ENCODE data around the gene BZW1. TPM values are rescaled to one million over a fixed set of nuclear protein-coding genes. Genes with fewer than 3 reads are reported as not detected.

The BZW1 gene
- total and polyA plus RNA-seq, 2 experiments from 2014 or later = 118 to 323 TPM

DNA sequence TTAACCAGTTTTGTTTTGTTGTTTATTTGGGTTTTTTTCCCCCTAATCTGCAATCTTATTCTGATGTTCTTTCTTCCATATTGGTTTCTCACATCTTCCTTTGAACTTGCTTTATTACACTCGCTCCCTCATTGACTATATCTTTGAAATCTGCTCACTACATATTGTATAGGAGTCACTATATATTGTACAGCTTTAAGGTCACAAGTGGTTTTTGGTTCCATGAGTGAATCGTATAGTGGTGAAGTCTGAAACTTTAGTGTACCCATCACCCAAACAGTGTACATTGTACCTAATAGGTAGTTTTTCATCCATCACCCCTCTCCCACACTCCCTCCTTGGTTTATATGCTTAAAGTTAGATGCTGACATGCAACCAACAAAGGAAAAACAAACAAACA, 11.3 kb upstream of the BZW1 start:
- H3K4me1 ChIP-seq (ENCODE audit: insufficient read depth) = no peaks in the 10 kb centered on the region
- no peaks in the 10 kb centered on the region for H3K27me3 ChIP-seq (ENCODE audit: insufficient read depth)
- DNase-seq (ENCODE audit: low spot score) (no peak), ATAC-seq (no peak)
- no peak overlapping the region for H2AFZ ChIP-seq
- H3K36me3 ChIP-seq (ENCODE audit: insufficient read depth) = no peaks in the 10 kb centered on the region
- no peak overlapping the region for H3K27ac Mint-ChIP-seq
- no peak overlapping the region for H3K4me3 Mint-ChIP-seq
- TF ChIP-seq, protein P1, sequence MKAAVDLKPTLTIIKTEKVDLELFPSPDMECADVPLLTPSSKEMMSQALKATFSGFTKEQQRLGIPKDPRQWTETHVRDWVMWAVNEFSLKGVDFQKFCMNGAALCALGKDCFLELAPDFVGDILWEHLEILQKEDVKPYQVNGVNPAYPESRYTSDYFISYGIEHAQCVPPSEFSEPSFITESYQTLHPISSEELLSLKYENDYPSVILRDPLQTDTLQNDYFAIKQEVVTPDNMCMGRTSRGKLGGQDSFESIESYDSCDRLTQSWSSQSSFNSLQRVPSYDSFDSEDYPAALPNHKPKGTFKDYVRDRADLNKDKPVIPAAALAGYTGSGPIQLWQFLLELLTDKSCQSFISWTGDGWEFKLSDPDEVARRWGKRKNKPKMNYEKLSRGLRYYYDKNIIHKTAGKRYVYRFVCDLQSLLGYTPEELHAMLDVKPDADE (IDR thresholded peaks at IDR 0.05) = no peak
- TF ChIP-seq POLR2AphosphoS5 (IDR thresholded peaks at IDR 0.05; ENCODE audit: low read depth) (no peak), ZNF331 (CRISPR knock-in tag; IDR thresholded peaks at IDR 0.05; ENCODE audit: low read depth) (no peak), EZH2phosphoT487 (IDR thresholded peaks at IDR 0.05; ENCODE audit: unreplicated experiment) (no peak), ZNF114 (CRISPR knock-in tag; IDR thresholded peaks at IDR 0.05) (no peak), STAT1 (IDR thresholded peaks at IDR 0.05; ENCODE audit: unreplicated experiment) (no peak), EZH2 (IDR thresholded peaks at IDR 0.05; ENCODE audit: low read depth, unreplicated experiment) (no peak), CREB1 (CRISPR knock-in tag; IDR thresholded peaks at IDR 0.05; ENCODE audit: low read depth) (no peak), JUNB (IDR thresholded peaks at IDR 0.05; ENCODE audit: unreplicated experiment) (no peak)
- TF ChIP-seq, protein P2, sequence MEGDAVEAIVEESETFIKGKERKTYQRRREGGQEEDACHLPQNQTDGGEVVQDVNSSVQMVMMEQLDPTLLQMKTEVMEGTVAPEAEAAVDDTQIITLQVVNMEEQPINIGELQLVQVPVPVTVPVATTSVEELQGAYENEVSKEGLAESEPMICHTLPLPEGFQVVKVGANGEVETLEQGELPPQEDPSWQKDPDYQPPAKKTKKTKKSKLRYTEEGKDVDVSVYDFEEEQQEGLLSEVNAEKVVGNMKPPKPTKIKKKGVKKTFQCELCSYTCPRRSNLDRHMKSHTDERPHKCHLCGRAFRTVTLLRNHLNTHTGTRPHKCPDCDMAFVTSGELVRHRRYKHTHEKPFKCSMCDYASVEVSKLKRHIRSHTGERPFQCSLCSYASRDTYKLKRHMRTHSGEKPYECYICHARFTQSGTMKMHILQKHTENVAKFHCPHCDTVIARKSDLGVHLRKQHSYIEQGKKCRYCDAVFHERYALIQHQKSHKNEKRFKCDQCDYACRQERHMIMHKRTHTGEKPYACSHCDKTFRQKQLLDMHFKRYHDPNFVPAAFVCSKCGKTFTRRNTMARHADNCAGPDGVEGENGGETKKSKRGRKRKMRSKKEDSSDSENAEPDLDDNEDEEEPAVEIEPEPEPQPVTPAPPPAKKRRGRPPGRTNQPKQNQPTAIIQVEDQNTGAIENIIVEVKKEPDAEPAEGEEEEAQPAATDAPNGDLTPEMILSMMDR (conservative IDR thresholded peaks at IDR 0.05; ENCODE audit: low read depth in 2 of 2) = no peak
- TF ChIP-seq, protein P3, sequence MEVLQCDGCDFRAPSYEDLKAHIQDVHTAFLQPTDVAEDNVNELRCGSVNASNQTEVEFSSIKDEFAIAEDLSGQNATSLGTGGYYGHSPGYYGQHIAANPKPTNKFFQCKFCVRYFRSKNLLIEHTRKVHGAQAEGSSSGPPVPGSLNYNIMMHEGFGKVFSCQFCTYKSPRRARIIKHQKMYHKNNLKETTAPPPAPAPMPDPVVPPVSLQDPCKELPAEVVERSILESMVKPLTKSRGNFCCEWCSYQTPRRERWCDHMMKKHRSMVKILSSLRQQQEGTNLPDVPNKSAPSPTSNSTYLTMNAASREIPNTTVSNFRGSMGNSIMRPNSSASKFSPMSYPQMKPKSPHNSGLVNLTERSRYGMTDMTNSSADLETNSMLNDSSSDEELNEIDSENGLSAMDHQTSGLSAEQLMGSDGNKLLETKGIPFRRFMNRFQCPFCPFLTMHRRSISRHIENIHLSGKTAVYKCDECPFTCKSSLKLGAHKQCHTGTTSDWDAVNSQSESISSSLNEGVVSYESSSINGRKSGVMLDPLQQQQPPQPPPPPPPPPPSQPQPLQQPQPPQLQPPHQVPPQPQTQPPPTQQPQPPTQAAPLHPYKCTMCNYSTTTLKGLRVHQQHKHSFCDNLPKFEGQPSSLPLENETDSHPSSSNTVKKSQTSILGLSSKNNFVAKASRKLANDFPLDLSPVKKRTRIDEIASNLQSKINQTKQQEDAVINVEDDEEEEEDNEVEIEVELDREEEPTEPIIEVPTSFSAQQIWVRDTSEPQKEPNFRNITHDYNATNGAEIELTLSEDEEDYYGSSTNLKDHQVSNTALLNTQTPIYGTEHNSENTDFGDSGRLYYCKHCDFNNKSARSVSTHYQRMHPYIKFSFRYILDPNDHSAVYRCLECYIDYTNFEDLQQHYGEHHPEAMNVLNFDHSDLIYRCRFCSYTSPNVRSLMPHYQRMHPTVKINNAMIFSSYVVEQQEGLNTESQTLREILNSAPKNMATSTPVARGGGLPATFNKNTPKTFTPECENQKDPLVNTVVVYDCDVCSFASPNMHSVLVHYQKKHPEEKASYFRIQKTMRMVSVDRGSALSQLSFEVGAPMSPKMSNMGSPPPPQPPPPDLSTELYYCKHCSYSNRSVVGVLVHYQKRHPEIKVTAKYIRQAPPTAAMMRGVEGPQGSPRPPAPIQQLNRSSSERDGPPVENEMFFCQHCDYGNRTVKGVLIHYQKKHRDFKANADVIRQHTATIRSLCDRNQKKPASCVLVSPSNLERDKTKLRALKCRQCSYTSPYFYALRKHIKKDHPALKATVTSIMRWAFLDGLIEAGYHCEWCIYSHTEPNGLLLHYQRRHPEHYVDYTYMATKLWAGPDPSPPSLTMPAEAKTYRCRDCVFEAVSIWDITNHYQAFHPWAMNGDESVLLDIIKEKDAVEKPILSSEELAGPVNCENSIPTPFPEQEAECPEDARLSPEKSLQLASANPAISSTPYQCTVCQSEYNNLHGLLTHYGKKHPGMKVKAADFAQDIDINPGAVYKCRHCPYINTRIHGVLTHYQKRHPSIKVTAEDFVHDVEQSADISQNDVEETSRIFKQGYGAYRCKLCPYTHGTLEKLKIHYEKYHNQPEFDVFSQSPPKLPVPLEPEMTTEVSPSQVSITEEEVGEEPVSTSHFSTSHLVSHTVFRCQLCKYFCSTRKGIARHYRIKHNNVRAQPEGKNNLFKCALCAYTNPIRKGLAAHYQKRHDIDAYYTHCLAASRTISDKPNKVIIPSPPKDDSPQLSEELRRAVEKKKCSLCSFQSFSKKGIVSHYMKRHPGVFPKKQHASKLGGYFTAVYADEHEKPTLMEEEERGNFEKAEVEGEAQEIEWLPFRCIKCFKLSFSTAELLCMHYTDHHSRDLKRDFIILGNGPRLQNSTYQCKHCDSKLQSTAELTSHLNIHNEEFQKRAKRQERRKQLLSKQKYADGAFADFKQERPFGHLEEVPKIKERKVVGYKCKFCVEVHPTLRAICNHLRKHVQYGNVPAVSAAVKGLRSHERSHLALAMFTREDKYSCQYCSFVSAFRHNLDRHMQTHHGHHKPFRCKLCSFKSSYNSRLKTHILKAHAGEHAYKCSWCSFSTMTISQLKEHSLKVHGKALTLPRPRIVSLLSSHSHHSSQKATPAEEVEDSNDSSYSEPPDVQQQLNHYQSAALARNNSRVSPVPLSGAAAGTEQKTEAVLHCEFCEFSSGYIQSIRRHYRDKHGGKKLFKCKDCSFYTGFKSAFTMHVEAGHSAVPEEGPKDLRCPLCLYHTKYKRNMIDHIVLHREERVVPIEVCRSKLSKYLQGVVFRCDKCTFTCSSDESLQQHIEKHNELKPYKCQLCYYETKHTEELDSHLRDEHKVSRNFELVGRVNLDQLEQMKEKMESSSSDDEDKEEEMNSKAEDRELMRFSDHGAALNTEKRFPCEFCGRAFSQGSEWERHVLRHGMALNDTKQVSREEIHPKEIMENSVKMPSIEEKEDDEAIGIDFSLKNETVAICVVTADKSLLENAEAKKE (CRISPR knock-in tag; IDR thresholded peaks at IDR 0.05) = no peak
- TF ChIP-seq, protein P4, sequence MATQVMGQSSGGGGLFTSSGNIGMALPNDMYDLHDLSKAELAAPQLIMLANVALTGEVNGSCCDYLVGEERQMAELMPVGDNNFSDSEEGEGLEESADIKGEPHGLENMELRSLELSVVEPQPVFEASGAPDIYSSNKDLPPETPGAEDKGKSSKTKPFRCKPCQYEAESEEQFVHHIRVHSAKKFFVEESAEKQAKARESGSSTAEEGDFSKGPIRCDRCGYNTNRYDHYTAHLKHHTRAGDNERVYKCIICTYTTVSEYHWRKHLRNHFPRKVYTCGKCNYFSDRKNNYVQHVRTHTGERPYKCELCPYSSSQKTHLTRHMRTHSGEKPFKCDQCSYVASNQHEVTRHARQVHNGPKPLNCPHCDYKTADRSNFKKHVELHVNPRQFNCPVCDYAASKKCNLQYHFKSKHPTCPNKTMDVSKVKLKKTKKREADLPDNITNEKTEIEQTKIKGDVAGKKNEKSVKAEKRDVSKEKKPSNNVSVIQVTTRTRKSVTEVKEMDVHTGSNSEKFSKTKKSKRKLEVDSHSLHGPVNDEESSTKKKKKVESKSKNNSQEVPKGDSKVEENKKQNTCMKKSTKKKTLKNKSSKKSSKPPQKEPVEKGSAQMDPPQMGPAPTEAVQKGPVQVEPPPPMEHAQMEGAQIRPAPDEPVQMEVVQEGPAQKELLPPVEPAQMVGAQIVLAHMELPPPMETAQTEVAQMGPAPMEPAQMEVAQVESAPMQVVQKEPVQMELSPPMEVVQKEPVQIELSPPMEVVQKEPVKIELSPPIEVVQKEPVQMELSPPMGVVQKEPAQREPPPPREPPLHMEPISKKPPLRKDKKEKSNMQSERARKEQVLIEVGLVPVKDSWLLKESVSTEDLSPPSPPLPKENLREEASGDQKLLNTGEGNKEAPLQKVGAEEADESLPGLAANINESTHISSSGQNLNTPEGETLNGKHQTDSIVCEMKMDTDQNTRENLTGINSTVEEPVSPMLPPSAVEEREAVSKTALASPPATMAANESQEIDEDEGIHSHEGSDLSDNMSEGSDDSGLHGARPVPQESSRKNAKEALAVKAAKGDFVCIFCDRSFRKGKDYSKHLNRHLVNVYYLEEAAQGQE (IDR thresholded peaks at IDR 0.05; ENCODE audit: unreplicated experiment) = no peak
- H3K9me3 Mint-ChIP-seq = no peaks in the 10 kb centered on the region
- no peak overlapping the region for H3K27ac ChIP-seq (ENCODE audit: low read depth)
- H3K4me3 ChIP-seq = no peak overlapping the region
- no peaks in the 10 kb centered on the region for H3K9me2 ChIP-seq (ENCODE audit: insufficient read depth)
- H3K4me1 Mint-ChIP-seq = no peaks in the 10 kb centered on the region
- H3F3A ChIP-seq (replicated peaks; ENCODE audit: low read depth) = no peaks in the 10 kb centered on the region
- H3K36me3 Mint-ChIP-seq (ENCODE audit: low read depth) = no peaks in the 10 kb centered on the region
- H3K4me2 ChIP-seq = no peak overlapping the region
- H3K27me3 Mint-ChIP-seq (ENCODE audit: insufficient read depth, low read depth, poor library complexity) = peaks cover 2% of the 10 kb centered on the region
- no peaks in the 10 kb centered on the region for H3K79me2 ChIP-seq (replicated peaks; ENCODE audit: insufficient read depth)
- H4K20me1 ChIP-seq (replicated peaks; ENCODE audit: insufficient read depth) = no peaks in the 10 kb centered on the region

Data from GM23338 (cell line).